Measurements from ENCODE around the gene YJU2. TPM values are rescaled to one million over a fixed set of nuclear protein-coding genes. Genes with fewer than 3 reads are reported as not detected.

The YJU2 gene
- polyA plus RNA-seq, 1 donor from 2014 or later = 32.6 TPM

- Histone ChIP-seq H3K9ac (ENCODE audit: low read length) (no peak overlapping the region), H3K4me2 (ENCODE audit: low read length) (no peak overlapping the region), H3K27ac (ENCODE audit: low read length) (no peak overlapping the region), H3K27me3 (ENCODE audit: insufficient read depth, low read depth, low read length) (peaks cover 38% of the 10 kb centered on the region), H3K9me2 (ENCODE audit: insufficient read depth, low read length) (no peaks in the 10 kb centered on the region), H3K36me3 (ENCODE audit: insufficient read depth, low read length) (no peaks in the 10 kb centered on the region), H3K79me2 (replicated peaks; ENCODE audit: insufficient read depth, low read length) (no peaks in the 10 kb centered on the region), H3K4me3 (ENCODE audit: low read length) (no peak overlapping the region), H3F3A (ENCODE audit: insufficient read depth, low read length, poor library complexity, severe bottlenecking) (no peaks in the 10 kb centered on the region), H2AFZ (ENCODE audit: low read depth, low read length) (no peak overlapping the region), H4K20me1 (ENCODE audit: insufficient read depth) (no peaks in the 10 kb centered on the region), H3K9me3 (ENCODE audit: low read length) (no peaks in the 10 kb centered on the region)
- TF ChIP-seq POLR2AphosphoS5 (IDR thresholded peaks at IDR 0.05) (no peak), SMC3 (conservative IDR thresholded peaks at IDR 0.05; ENCODE audit: poor library complexity) (no peak), EP300 (conservative IDR thresholded peaks at IDR 0.05; ENCODE audit: poor library complexity, severe bottlenecking) (no peak), MXI1 (conservative IDR thresholded peaks at IDR 0.05; ENCODE audit: poor library complexity, severe bottlenecking) (no peak), EZH2 (IDR thresholded peaks at IDR 0.05; ENCODE audit: borderline replicate concordance, insufficient read depth, low read length, poor library complexity, severe bottlenecking) (no peak), RAD21 (conservative IDR thresholded peaks at IDR 0.05) (no peak), TAF1 (IDR thresholded peaks at IDR 0.05; ENCODE audit: low read depth) (no peak)
- TF ChIP-seq, protein P1, sequence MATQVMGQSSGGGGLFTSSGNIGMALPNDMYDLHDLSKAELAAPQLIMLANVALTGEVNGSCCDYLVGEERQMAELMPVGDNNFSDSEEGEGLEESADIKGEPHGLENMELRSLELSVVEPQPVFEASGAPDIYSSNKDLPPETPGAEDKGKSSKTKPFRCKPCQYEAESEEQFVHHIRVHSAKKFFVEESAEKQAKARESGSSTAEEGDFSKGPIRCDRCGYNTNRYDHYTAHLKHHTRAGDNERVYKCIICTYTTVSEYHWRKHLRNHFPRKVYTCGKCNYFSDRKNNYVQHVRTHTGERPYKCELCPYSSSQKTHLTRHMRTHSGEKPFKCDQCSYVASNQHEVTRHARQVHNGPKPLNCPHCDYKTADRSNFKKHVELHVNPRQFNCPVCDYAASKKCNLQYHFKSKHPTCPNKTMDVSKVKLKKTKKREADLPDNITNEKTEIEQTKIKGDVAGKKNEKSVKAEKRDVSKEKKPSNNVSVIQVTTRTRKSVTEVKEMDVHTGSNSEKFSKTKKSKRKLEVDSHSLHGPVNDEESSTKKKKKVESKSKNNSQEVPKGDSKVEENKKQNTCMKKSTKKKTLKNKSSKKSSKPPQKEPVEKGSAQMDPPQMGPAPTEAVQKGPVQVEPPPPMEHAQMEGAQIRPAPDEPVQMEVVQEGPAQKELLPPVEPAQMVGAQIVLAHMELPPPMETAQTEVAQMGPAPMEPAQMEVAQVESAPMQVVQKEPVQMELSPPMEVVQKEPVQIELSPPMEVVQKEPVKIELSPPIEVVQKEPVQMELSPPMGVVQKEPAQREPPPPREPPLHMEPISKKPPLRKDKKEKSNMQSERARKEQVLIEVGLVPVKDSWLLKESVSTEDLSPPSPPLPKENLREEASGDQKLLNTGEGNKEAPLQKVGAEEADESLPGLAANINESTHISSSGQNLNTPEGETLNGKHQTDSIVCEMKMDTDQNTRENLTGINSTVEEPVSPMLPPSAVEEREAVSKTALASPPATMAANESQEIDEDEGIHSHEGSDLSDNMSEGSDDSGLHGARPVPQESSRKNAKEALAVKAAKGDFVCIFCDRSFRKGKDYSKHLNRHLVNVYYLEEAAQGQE (IDR thresholded peaks at IDR 0.05; ENCODE audit: borderline replicate concordance) = no peak
- TF ChIP-seq, protein P2, sequence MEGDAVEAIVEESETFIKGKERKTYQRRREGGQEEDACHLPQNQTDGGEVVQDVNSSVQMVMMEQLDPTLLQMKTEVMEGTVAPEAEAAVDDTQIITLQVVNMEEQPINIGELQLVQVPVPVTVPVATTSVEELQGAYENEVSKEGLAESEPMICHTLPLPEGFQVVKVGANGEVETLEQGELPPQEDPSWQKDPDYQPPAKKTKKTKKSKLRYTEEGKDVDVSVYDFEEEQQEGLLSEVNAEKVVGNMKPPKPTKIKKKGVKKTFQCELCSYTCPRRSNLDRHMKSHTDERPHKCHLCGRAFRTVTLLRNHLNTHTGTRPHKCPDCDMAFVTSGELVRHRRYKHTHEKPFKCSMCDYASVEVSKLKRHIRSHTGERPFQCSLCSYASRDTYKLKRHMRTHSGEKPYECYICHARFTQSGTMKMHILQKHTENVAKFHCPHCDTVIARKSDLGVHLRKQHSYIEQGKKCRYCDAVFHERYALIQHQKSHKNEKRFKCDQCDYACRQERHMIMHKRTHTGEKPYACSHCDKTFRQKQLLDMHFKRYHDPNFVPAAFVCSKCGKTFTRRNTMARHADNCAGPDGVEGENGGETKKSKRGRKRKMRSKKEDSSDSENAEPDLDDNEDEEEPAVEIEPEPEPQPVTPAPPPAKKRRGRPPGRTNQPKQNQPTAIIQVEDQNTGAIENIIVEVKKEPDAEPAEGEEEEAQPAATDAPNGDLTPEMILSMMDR (IDR thresholded peaks at IDR 0.05; ENCODE audit: poor library complexity, severe bottlenecking) = no peak
These were observed 45.1 kb upstream of the YJU2 start for GRCh38 chr19:4201798-4202197.

DNA sequence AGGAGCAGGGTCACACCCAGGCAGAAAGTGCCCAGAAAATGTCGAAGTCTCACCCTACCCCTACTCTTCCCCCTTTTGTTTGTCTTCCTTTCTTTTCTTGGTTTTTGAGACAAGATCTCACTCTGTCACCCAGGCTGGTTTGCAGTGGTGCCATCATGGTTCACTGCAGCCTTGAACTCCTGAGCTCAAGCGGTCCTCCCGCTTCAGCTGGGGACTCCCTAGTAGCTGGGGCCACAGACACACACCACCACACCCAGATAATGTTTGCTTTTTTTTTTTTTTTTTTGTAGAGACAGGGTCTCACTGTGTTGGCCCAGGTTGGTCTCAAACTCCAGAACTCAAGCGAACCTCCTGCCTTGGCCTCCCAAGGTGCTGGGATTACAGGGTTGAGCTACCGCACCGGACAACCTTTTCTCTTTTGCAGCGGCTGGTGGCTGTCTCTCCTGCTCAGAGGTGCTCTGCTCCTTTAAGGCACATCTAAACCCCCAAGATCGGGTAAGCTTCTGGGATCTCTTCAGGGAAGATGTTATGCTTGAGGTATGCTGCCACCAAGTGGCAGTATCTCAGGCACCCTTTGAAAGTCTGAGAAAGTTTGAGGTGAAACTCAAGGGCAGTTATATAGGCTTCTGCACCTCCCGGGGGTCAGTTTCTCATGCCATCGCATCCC is 39.9 kb upstream of the YJU2 start:
- no peak overlapping the region for H3K4me3 ChIP-seq (ENCODE audit: low read length)
- H3K27ac ChIP-seq (ENCODE audit: low read length) = no peak overlapping the region
- no peaks in the 10 kb centered on the region for H3K27me3 ChIP-seq (ENCODE audit: insufficient read depth, low read depth, low read length)
- TF ChIP-seq, protein P2 (IDR thresholded peaks at IDR 0.05; ENCODE audit: poor library complexity, severe bottlenecking) = peak; percentile 33
- TF ChIP-seq, protein P1 (IDR thresholded peaks at IDR 0.05; ENCODE audit: borderline replicate concordance) = no peak
- TF ChIP-seq EZH2 (IDR thresholded peaks at IDR 0.05; ENCODE audit: borderline replicate concordance, insufficient read depth, low read length, poor library complexity, severe bottlenecking) = no peak
- no peak for TF ChIP-seq POLR2AphosphoS5 (IDR thresholded peaks at IDR 0.05)
- TF ChIP-seq SMC3 (conservative IDR thresholded peaks at IDR 0.05; ENCODE audit: poor library complexity) = peak; percentile 22
- no peaks in the 10 kb centered on the region for H3K36me3 ChIP-seq (ENCODE audit: insufficient read depth, low read length)
- H3F3A ChIP-seq (ENCODE audit: insufficient read depth, low read length, poor library complexity, severe bottlenecking) = no peaks in the 10 kb centered on the region
- no peaks in the 10 kb centered on the region for H3K79me2 ChIP-seq (replicated peaks; ENCODE audit: insufficient read depth, low read length)
- H3K9me2 ChIP-seq (ENCODE audit: insufficient read depth, low read length) = no peaks in the 10 kb centered on the region
- no peaks in the 10 kb centered on the region for H4K20me1 ChIP-seq (ENCODE audit: insufficient read depth)
- H3K9ac ChIP-seq (ENCODE audit: low read length) = no peak overlapping the region
- H3K9me3 ChIP-seq (ENCODE audit: low read length) = no peaks in the 10 kb centered on the region
- H3K4me2 ChIP-seq (ENCODE audit: low read length) = no peak overlapping the region
- no peak overlapping the region for H2AFZ ChIP-seq (ENCODE audit: low read depth, low read length)
